A673 (cell line): ENCODE data around the gene SDHA. TPM values are rescaled to one million over a fixed set of nuclear protein-coding genes. Genes with fewer than 3 reads are reported as not detected.
"Not testable (repeated sequence)": the region's sequence is repeated elsewhere in the genome, so short reads cannot be mapped to it uniquely, and the experiment has no call there.

Source experiments
- BruUV-seq: library from RNA; stranded (reverse); fragments of 400-500 nt; replicated peaks from 2 replicates; lab custom pipeline; 2021; lab: Mats Ljungman, UMichigan
- CTCF ChIA-PET: fragments of 300-600 bp; sonication (Branson Sonifier 250); formaldehyde crosslinking; loops from one replicate; lab custom pipeline; 2022; ENCODE audit warnings: antibody characterized with exemption; lab: Charles Lee
- POLR2A ChIA-PET: fragments of 300-600 bp; sonication (Branson Sonifier 250); formaldehyde crosslinking; loops from one replicate; lab custom pipeline; 2022; ENCODE audit warnings: antibody characterized with exemption; ENCODE audit not compliant: low non-redundant PET; lab: Charles Lee
- DNase-seq: peaks from one replicate; pipeline ENCODE4 v3.0.0-alpha.2; 2015; ENCODE audit warnings: low spot score
- H3K27ac ChIP-seq: fragments of 200-600 bp; sonication (generic); 2 replicates; pipeline ENCODE4 v1.5.1; 2016; ENCODE audit warnings: mixed run types, low read depth, mild to moderate bottlenecking, mixed read lengths, antibody characterized with exemption, low read length; ENCODE audit not compliant: poor library complexity, severe bottlenecking
- H3K27me3 ChIP-seq: fragments of 200-600 bp; sonication (generic); replicated peaks from 2 replicates; pipeline ENCODE4 v1.6.1; 2017; ENCODE audit warnings: mixed run types, low read depth, mild to moderate bottlenecking, mixed read lengths, antibody characterized with exemption, low read length; ENCODE audit not compliant: insufficient read depth, poor library complexity
- H3K36me3 ChIP-seq: fragments of 200-600 bp; sonication (generic); 2 replicates; pipeline ENCODE4 v1.6.1; 2016; ENCODE audit warnings: mixed run types, mild to moderate bottlenecking, mixed read lengths, antibody characterized with exemption, low read length; ENCODE audit not compliant: insufficient read depth, poor library complexity, severe bottlenecking
- H3K4me1 ChIP-seq: fragments of 200-600 bp; sonication (generic); 2 replicates; pipeline ENCODE4 v1.6.1; 2017; ENCODE audit warnings: mixed run types, mild to moderate bottlenecking, mixed read lengths, antibody characterized with exemption, low read length; ENCODE audit not compliant: insufficient read depth, poor library complexity, severe bottlenecking
- H3K4me3 ChIP-seq: fragments of 200-600 bp; sonication (generic); 2 replicates; pipeline ENCODE4 v1.5.1; 2016; ENCODE audit warnings: low read depth, mixed run types, mild to moderate bottlenecking, mixed read lengths, low read length; ENCODE audit not compliant: poor library complexity, severe bottlenecking
- H3K9me3 ChIP-seq: fragments of 200-600 bp; sonication (generic); 2 replicates; pipeline ENCODE4 v1.6.1; 2016; ENCODE audit warnings: mixed run types, low read depth, mild to moderate bottlenecking, mixed read lengths, antibody characterized with exemption, low read length; ENCODE audit not compliant: poor library complexity, severe bottlenecking
- intact Hi-C: fragments of 100-400 bp; cut with micrococcal nuclease; formaldehyde crosslinking; loops from one replicate; pipeline ENCODE4 v1.10.0; 2022; ENCODE audit not compliant: unreplicated experiment
- total RNA-seq: library from RNA; stranded (reverse); gene quantifications from 2 replicates; pipeline ENCODE4 v1.2.3, GENCODE V29; 2021

SDHA gene
- total RNA-seq, 1 experiment from 2014 or later, result 132 TPM

GRCh38 chr5:241045-241669 lies 23.0 kb downstream of the SDHA start:
- H3K4me3 ChIP-seq, H3K4me1 ChIP-seq, intact Hi-C loops, CTCF ChIA-PET, H3K27ac ChIP-seq, BruUV-seq, POLR2A ChIA-PET, H3K9me3 ChIP-seq, H3K27me3 ChIP-seq, DNase-seq: not testable (repeated sequence)
- peaks cover 48% of the 10 kb centered on the region for H3K36me3 ChIP-seq

- CTCF ChIA-PET, H3K4me3 ChIP-seq, DNase-seq, H3K27me3 ChIP-seq, BruUV-seq, POLR2A ChIA-PET, H3K27ac ChIP-seq, H3K4me1 ChIP-seq, H3K9me3 ChIP-seq, intact Hi-C loops: not testable (repeated sequence)
- H3K36me3 ChIP-seq, result peaks cover 58% of the 10 kb centered on the region
These were observed 25.7 kb downstream of the SDHA start for GRCh38 chr5:243683-244367.

- POLR2A ChIA-PET, H3K4me3 ChIP-seq, DNase-seq, CTCF ChIA-PET, H3K27ac ChIP-seq, H3K27me3 ChIP-seq, intact Hi-C loops, H3K9me3 ChIP-seq, H3K4me1 ChIP-seq, BruUV-seq: not testable (repeated sequence)
- H3K36me3 ChIP-seq, result peaks cover 53% of the 10 kb centered on the region
These were observed 27.6 kb downstream of the SDHA start for GRCh38 chr5:245717-246116.

- intact Hi-C loops, H3K4me1 ChIP-seq, H3K9me3 ChIP-seq, POLR2A ChIA-PET, BruUV-seq, H3K4me3 ChIP-seq, H3K27ac ChIP-seq, H3K27me3 ChIP-seq, CTCF ChIA-PET, DNase-seq: not testable (repeated sequence)
- H3K36me3 ChIP-seq, result peaks cover 41% of the 10 kb centered on the region
These were observed 32.3 kb downstream of the SDHA start for GRCh38 chr5:250396-250795.

- H3K27ac ChIP-seq, result peak overlapping the region; percentile 78
- DNase-seq, H3K4me3 ChIP-seq, CTCF ChIA-PET, BruUV-seq, H3K4me1 ChIP-seq, intact Hi-C loops, H3K27me3 ChIP-seq, POLR2A ChIA-PET, H3K9me3 ChIP-seq: not testable (repeated sequence)
- H3K36me3 ChIP-seq, result peaks cover 40% of the 10 kb centered on the region
These were observed 32.9 kb downstream of the SDHA start for GRCh38 chr5:251016-251415.

- CTCF ChIA-PET, H3K4me3 ChIP-seq, H3K9me3 ChIP-seq, intact Hi-C loops, H3K4me1 ChIP-seq, DNase-seq, H3K27me3 ChIP-seq, POLR2A ChIA-PET, BruUV-seq: not testable (repeated sequence)
- Histone ChIP-seq H3K27ac (peak overlapping the region; percentile 78), H3K36me3 (peaks cover 39% of the 10 kb centered on the region)
These were observed 33.4 kb downstream of the SDHA start for GRCh38 chr5:251538-251937.

GRCh38 chr5:251975-252374 lies 33.9 kb downstream of the SDHA start:
- Histone ChIP-seq H3K36me3 (peaks cover 41% of the 10 kb centered on the region), H3K27ac (peak overlapping the region; percentile 78)
- H3K9me3 ChIP-seq, BruUV-seq, POLR2A ChIA-PET, CTCF ChIA-PET, intact Hi-C loops, H3K4me1 ChIP-seq, H3K4me3 ChIP-seq, H3K27me3 ChIP-seq: not testable (repeated sequence)
- DNase-seq, result peak; percentile 58
